Peyer's patch (tissue), 4 donors: ENCODE measurements around the gene SLC2A4.

Experiments used
- POLR2A ChIP-seq, 2 donors: fragments of 450-650 bp; IDR thresholded peaks; one replicate each; pipeline ENCODE4 v1.5.1; 2017; ENCODE audit warnings: antibody characterized with exemption in 2 of 2, mild to moderate bottlenecking in 2 of 2, moderate library complexity in 2 of 2
- TF ChIP-seq, protein P1 (sequence below), 6 experiments: fragments of 450-650 bp in 4 of 6; fragments of 200-600 bp in 2 of 6; sonication (generic) in 1 of 6; IDR thresholded peaks; one replicate each; pipeline ENCODE4 v1.5.1; 2017 to 2019; ENCODE audit warnings: antibody characterized with exemption in 6 of 6, mild to moderate bottlenecking in 3 of 6, moderate library complexity in 1 of 6

DNA sequence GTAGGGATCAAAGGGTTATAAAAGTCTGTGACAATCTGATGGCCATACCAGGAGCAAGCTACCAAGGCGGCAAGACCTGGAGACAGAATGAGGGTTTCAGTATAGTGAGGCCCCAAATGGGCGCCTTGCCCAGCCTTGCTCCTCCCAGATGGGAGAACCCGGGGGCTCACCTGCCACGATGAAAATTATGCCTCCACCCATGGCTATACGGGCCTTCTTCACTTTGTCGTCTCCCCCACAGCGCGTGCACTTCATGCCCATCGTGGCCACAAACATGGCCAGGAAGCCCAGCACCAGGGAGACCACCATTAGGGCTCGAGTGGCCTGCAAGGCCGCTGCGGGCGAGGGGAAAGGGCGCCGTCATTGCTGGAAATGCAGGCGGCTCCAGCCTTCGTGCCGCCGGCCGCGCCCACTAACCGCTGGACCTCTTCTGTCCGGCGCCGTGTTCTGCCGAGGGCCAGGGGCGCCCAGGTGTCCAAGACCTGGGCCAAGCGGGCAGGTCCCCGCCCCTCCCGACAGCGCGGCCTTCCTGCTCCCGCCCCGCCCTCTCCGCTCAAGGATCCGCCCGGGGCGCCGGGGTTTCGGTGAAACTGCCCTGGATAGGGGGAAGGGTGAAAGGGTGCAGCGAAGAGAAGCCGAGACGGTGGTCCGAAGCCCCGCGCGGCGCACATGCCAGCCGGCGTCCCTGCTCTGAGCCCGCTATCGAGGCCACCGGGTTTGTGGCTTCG is 20.7 kb upstream of the SLC2A4 start:
- TF ChIP-seq, protein P1, sequence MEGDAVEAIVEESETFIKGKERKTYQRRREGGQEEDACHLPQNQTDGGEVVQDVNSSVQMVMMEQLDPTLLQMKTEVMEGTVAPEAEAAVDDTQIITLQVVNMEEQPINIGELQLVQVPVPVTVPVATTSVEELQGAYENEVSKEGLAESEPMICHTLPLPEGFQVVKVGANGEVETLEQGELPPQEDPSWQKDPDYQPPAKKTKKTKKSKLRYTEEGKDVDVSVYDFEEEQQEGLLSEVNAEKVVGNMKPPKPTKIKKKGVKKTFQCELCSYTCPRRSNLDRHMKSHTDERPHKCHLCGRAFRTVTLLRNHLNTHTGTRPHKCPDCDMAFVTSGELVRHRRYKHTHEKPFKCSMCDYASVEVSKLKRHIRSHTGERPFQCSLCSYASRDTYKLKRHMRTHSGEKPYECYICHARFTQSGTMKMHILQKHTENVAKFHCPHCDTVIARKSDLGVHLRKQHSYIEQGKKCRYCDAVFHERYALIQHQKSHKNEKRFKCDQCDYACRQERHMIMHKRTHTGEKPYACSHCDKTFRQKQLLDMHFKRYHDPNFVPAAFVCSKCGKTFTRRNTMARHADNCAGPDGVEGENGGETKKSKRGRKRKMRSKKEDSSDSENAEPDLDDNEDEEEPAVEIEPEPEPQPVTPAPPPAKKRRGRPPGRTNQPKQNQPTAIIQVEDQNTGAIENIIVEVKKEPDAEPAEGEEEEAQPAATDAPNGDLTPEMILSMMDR (IDR thresholded peaks at IDR 0.05), result no peak
- TF ChIP-seq POLR2A (IDR thresholded peaks at IDR 0.05), result peak; percentile 44 to 50
